ENCODE results near the gene FUT2. TPM values are rescaled to one million over a fixed set of nuclear protein-coding genes. Genes with fewer than 3 reads are reported as not detected.

The FUT2 gene
- total and polyA plus RNA-seq, 10 donors = 0.17 to 1.2 (median 0.38) TPM; not detected in 5

DNA sequence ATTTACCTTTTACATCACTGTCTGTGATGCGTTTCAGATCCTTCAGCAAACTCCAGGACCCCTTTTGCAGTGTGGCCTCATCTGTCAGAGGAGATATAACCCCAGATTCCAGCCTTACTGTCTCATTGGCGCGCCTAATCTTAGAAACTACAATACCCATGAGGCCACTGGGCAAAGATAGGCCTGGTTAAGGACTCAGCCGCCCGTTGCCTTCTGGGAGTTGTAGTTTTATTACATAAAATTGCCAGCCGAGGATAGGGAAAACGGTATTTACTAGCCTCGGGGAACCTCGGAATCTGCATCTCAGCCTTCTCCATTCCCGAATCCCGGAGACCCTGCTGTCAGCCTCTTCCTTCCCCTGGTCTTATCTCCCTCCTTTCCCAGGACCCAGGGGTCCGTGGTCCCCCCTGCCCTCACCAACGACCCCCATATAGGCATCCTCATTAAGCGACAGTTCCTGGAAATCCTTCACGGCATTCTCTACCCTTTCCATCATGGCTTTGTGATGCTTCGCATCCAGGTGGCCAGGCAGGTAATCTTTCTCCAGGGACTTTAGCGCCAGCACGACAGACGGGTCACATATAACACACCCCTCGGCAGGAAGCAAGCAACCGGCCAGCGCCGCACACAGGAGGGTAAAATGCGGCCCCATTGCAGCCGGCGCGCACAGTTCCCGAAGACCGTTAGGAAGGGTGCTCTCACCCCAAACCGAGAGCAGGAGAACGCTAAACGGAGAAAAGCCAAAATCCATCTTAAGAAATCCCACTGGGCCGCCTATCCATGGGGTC is 49.6 kb downstream of the FUT2 start:
- Histone ChIP-seq H3K4me1 (peaks cover 0 to 77% (median 33%) of the 10 kb centered on the region in 6 donors), H3K36me3 (peaks cover 0 to 16% (median 0%) of the 10 kb centered on the region in 6 donors), H3K27me3 (replicated peaks in 1 of 7) (peaks cover 0 to 36% (median 6%) of the 10 kb centered on the region in 7 donors), H3K9me3 (peaks cover 0 to 7% (median 0%) of the 10 kb centered on the region in 8 donors), H3K4me3 (peak overlapping the region in 1 of 8 donors; percentile 13), H3K27ac (peak overlapping the region in 2 of 8 donors; percentile 35 to 46)
- no peak for DNase-seq
- TF ChIP-seq CTCF (IDR thresholded peaks at IDR 0.05 in 8 of 11, conservative IDR thresholded peaks at IDR 0.05 in 3 of 11) = no peak
- TF ChIP-seq POLR2AphosphoS5 (IDR thresholded peaks at IDR 0.05) = no peak
- TF ChIP-seq POLR2A (IDR thresholded peaks at IDR 0.05) = no peak
- intact Hi-C loops (cut with DNase I; ENCODE audit: low total_unique reads) = no loop called here
- WGBS, 5 donors = 33 to 45% (median 37%) methylated on average over 33 of the region's 33 CpGs

- H3K36me3 ChIP-seq = peaks cover 0 to 18% (median 0%) of the 10 kb centered on the region in 6 donors
- WGBS, 5 donors = 75 to 89% (median 82%) methylated on average over 8 of the region's 8 CpGs
- H3K4me1 ChIP-seq = peaks cover 0 to 77% (median 31%) of the 10 kb centered on the region in 6 donors
- DNase-seq = no peak
- H3K9me3 ChIP-seq = peaks cover 0 to 7% (median 0%) of the 10 kb centered on the region in 8 donors
- H3K27ac ChIP-seq = peak overlapping the region in 7 of 8 donors; percentile 77 to 85 (median 81)
- intact Hi-C loops (cut with DNase I; ENCODE audit: low total_unique reads) = no loop called here
- peaks cover 0 to 34% (median 0%) of the 10 kb centered on the region in 7 donors for H3K27me3 ChIP-seq (replicated peaks in 1 of 7)
- no peak overlapping the region for H3K4me3 ChIP-seq
- TF ChIP-seq CTCF (IDR thresholded peaks at IDR 0.05 in 8 of 11, conservative IDR thresholded peaks at IDR 0.05 in 3 of 11) = no peak
- no peak for TF ChIP-seq POLR2AphosphoS5 (IDR thresholded peaks at IDR 0.05)
- no peak for TF ChIP-seq POLR2A (IDR thresholded peaks at IDR 0.05)
Observed at GRCh38 chr19:48746110-48746509, 50.3 kb downstream of the FUT2 start.

GRCh38 chr19:48746738-48747575 is 51.2 kb downstream of the FUT2 start, which contains the start of gene IZUMO1:
Gene IZUMO1, minus strand, starts transcription at chr19:48746909. Its CDS starts 1,050 bp downstream, at chr19:48745859.
- intact Hi-C loops (cut with DNase I; ENCODE audit: low total_unique reads) = no loop called here
- TF ChIP-seq POLR2AphosphoS5 (IDR thresholded peaks at IDR 0.05) (peak; percentile 57 to 81 (median 75)), CTCF (IDR thresholded peaks at IDR 0.05 in 8 of 11, conservative IDR thresholded peaks at IDR 0.05 in 3 of 11) (no peak), POLR2A (IDR thresholded peaks at IDR 0.05) (no peak)
- Histone ChIP-seq H3K9me3 (peaks cover 0 to 7% (median 0%) of the 10 kb centered on the region in 8 donors), H3K4me3 (peak within 1 kb of the TSS in 6 of 8 donors; percentile 14 to 62 (median 26)), H3K4me1 (peaks cover 0 to 77% (median 33%) of the 10 kb centered on the region in 6 donors), H3K27me3 (replicated peaks in 1 of 7) (peaks cover 0 to 38% (median 2%) of the 10 kb centered on the region in 7 donors), H3K27ac (peak within 1 kb of the TSS; percentile 72 to 85 (median 80)), H3K36me3 (peaks cover 0 to 18% (median 0%) of the 10 kb centered on the region in 6 donors)
- 7 to 12% (median 10%) methylated on average over 23 to 31 of the region's 31 CpGs for WGBS, 5 donors
- peak; percentile 84 for DNase-seq
